ENCODE measurements around the gene MYL12B.

GRCh38 chr18:3255611-3256165, 6.2 kb upstream of the MYL12B start:
- TF ChIP-seq, protein P1, sequence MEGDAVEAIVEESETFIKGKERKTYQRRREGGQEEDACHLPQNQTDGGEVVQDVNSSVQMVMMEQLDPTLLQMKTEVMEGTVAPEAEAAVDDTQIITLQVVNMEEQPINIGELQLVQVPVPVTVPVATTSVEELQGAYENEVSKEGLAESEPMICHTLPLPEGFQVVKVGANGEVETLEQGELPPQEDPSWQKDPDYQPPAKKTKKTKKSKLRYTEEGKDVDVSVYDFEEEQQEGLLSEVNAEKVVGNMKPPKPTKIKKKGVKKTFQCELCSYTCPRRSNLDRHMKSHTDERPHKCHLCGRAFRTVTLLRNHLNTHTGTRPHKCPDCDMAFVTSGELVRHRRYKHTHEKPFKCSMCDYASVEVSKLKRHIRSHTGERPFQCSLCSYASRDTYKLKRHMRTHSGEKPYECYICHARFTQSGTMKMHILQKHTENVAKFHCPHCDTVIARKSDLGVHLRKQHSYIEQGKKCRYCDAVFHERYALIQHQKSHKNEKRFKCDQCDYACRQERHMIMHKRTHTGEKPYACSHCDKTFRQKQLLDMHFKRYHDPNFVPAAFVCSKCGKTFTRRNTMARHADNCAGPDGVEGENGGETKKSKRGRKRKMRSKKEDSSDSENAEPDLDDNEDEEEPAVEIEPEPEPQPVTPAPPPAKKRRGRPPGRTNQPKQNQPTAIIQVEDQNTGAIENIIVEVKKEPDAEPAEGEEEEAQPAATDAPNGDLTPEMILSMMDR (IDR thresholded peaks at IDR 0.05; ENCODE audit: borderline replicate concordance, extremely low read depth, low read length, poor library complexity, severe bottlenecking) = no peak
- TF ChIP-seq EZH2 (IDR thresholded peaks at IDR 0.05; ENCODE audit: borderline replicate concordance, low read depth, low read length, severe bottlenecking) = no peak
